Keratinocyte (primary cell): ENCODE results near the gene HDAC5. TPM values are rescaled to one million over a fixed set of nuclear protein-coding genes. Genes with fewer than 3 reads are reported as not detected.

ENCODE experiments used
- DNase-seq: peaks from one replicate; pipeline ENCODE4 v3.0.0-alpha.2; 2011; ENCODE audit warnings: low read depth, missing footprints, low spot score
- FAIRE-seq: peaks from 2 replicates; lab custom pipeline; 2011; peaks lifted over from hg19 to GRCh38; lab: Jason Lieb, UNC
- H2AFZ ChIP-seq: 2 replicates; pipeline ENCODE4 v1.6.0; 2012; ENCODE audit warnings: low read length, control low read depth, inconsistent platforms; ENCODE audit not compliant: control insufficient read depth
- H3K27ac ChIP-seq: 2 replicates; pipeline ENCODE4 v1.5.1; 2011; ENCODE audit warnings: low read length; ENCODE audit not compliant: control insufficient read depth, insufficient read depth
- H3K27me3 ChIP-seq: 3 replicates; pipeline ENCODE4 v1.6.0; 2011; ENCODE audit warnings: low read length; ENCODE audit not compliant: control insufficient read depth, insufficient read depth; ENCODE audit errors: extremely low read depth
- H3K36me3 ChIP-seq, 2 experiments: 2 replicates in 1 of 2; 3 replicates in 1 of 2; pipeline ENCODE4 v1.5.1; 2011; ENCODE audit warnings: low read length in 2 of 2, mild to moderate bottlenecking in 1 of 2; ENCODE audit not compliant: control insufficient read depth in 2 of 2, insufficient read depth in 2 of 2; ENCODE audit errors: extremely low read depth in 1 of 2
- H3K4me1 ChIP-seq: 3 replicates; pipeline ENCODE4 v1.5.1; 2011; ENCODE audit warnings: low read length; ENCODE audit not compliant: control insufficient read depth, insufficient read depth; ENCODE audit errors: extremely low read depth
- H3K4me2 ChIP-seq: 3 replicates; pipeline ENCODE4 v1.6.0; 2011; ENCODE audit warnings: low read depth, low read length; ENCODE audit not compliant: control insufficient read depth, insufficient read depth; ENCODE audit errors: extremely low read depth
- H3K4me3 ChIP-seq, 3 experiments: fragments of 200-600 bp in 1 of 3; sonication (generic) in 1 of 3; 2 replicates in 2 of 3; 3 replicates in 1 of 3; pipeline ENCODE4 v1.5.1; 2011 to 2016; ENCODE audit warnings: low read length in 3 of 3, mild to moderate bottlenecking in 3 of 3, control low read depth in 2 of 3, inconsistent platforms in 1 of 3, low read depth in 1 of 3, mixed read lengths in 1 of 3, mixed run types in 1 of 3, moderate library complexity in 1 of 3; ENCODE audit not compliant: control insufficient read depth in 2 of 3, insufficient read depth in 2 of 3; ENCODE audit errors: extremely low read depth in 1 of 3
- H3K79me2 ChIP-seq: 2 replicates; pipeline ENCODE4 v1.6.0; 2012; ENCODE audit warnings: low read length; ENCODE audit not compliant: control insufficient read depth, insufficient read depth
- H3K9ac ChIP-seq: 3 replicates; pipeline ENCODE4 v1.6.0; 2011; ENCODE audit warnings: low read length; ENCODE audit not compliant: control insufficient read depth, insufficient read depth; ENCODE audit errors: extremely low read depth
- H3K9me1 ChIP-seq: 3 replicates; pipeline ENCODE4 v1.6.0; 2011; ENCODE audit warnings: low read length; ENCODE audit not compliant: control insufficient read depth, insufficient read depth; ENCODE audit errors: extremely low read depth
- H3K9me3 ChIP-seq: 2 replicates; pipeline ENCODE4 v1.5.1; 2012; ENCODE audit warnings: low read depth, low read length; ENCODE audit not compliant: control insufficient read depth
- H4K20me1 ChIP-seq: 3 replicates; pipeline ENCODE4 v1.6.0; 2011; ENCODE audit warnings: low read length; ENCODE audit not compliant: control insufficient read depth, insufficient read depth; ENCODE audit errors: extremely low read depth
- CTCF ChIP-seq, 3 experiments: IDR thresholded peaks in 1 of 3; conservative IDR thresholded peaks in 1 of 3; optimal IDR thresholded peaks in 1 of 3; 2 replicates in 2 of 3; 3 replicates in 1 of 3; pipeline versions ENCODE3 to v1.5.1; 2011; ENCODE audit warnings: low read length in 3 of 3, mild to moderate bottlenecking in 3 of 3, moderate library complexity in 2 of 3, control low read depth in 1 of 3, inconsistent platforms in 1 of 3; ENCODE audit not compliant: insufficient read depth in 2 of 3; ENCODE audit errors: extremely low read depth in 1 of 3
- EZH2 ChIP-seq: IDR thresholded peaks from one replicate; pipeline ENCODE4 v1.6.1; 2012; ENCODE audit warnings: inconsistent platforms, mild to moderate bottlenecking, low read length, moderate library complexity
- dilution Hi-C: fragments of 300-500 bp; cut with MboI; formaldehyde crosslinking; loops from one replicate; pipeline ENCODE4 v1.7.0; 2020; ENCODE audit warnings: low sequenced_read_pairs; ENCODE audit not compliant: extremely low pct_ligation_motif_present
- polyA plus RNA-seq, 5 experiments: library from polyadenylated mRNA; depleted of rRNA in 3 of 5; stranded (reverse) in 3 of 5; stranded (forward) in 1 of 5; unstranded in 1 of 5; fragments of >200 nt; gene quantifications; 1 replicate in 1 of 5; 2 replicates in 3 of 5; 3 replicates in 1 of 5; pipeline versions ENCODE4 v1.2.1 to v1.2.3, GENCODE V29; 2011 to 2012; ENCODE audit warnings: missing spikeins in 2 of 5, low read depth in 1 of 5, low replicate concordance in 1 of 5

Gene HDAC5
- polyA plus RNA-seq, 1 donor (not counting 4 experiments of a cell fraction or from before 2014, with no cell fraction given) = 4.5 TPM

- H3K4me1 ChIP-seq = peaks cover 25% of the 10 kb centered on the region
- no peak overlapping the region for H3K4me3 ChIP-seq
- no peak overlapping the region for H3K4me2 ChIP-seq
- no peak for FAIRE-seq
- no peak for TF ChIP-seq CTCF (optimal IDR thresholded peaks at IDR 0.05 in 1 of 3, IDR thresholded peaks at IDR 0.05 in 1 of 3, conservative IDR thresholded peaks at IDR 0.05 in 1 of 3; ENCODE audit: extremely low read depth in 1 of 3, insufficient read depth in 2 of 3, low read length in 3 of 3)
- TF ChIP-seq EZH2 = no peak
- no peak for DNase-seq
- H4K20me1 ChIP-seq = no peaks in the 10 kb centered on the region
- H3K27me3 ChIP-seq = no peaks in the 10 kb centered on the region
- H3K79me2 ChIP-seq = no peaks in the 10 kb centered on the region
- dilution Hi-C loops = no loop called here
- peaks cover 0 to 2% of the 10 kb centered on the region in 2 experiments for H3K36me3 ChIP-seq
- no peaks in the 10 kb centered on the region for H3K9me3 ChIP-seq
- no peak overlapping the region for H3K27ac ChIP-seq
- H3K9ac ChIP-seq = no peak overlapping the region
- no peaks in the 10 kb centered on the region for H3K9me1 ChIP-seq
- H2AFZ ChIP-seq = no peak overlapping the region
These were observed 32.0 kb downstream of the HDAC5 start for GRCh38 chr17:44091200-44091997.

- no peak overlapping the region for H2AFZ ChIP-seq
- H3K4me2 ChIP-seq = no peak overlapping the region
- no peak overlapping the region for H3K27ac ChIP-seq
- no peaks in the 10 kb centered on the region for H3K9me1 ChIP-seq
- FAIRE-seq (no peak), DNase-seq (no peak)
- H4K20me1 ChIP-seq = no peaks in the 10 kb centered on the region
- H3K9me3 ChIP-seq = no peaks in the 10 kb centered on the region
- dilution Hi-C loops = no loop called here
- H3K36me3 ChIP-seq = peaks cover 0 to 4% of the 10 kb centered on the region in 2 experiments
- H3K4me1 ChIP-seq = peaks cover 18% of the 10 kb centered on the region
- no peak overlapping the region for H3K4me3 ChIP-seq
- no peaks in the 10 kb centered on the region for H3K27me3 ChIP-seq
- TF ChIP-seq CTCF (optimal IDR thresholded peaks at IDR 0.05 in 1 of 3, IDR thresholded peaks at IDR 0.05 in 1 of 3, conservative IDR thresholded peaks at IDR 0.05 in 1 of 3; ENCODE audit: extremely low read depth in 1 of 3, insufficient read depth in 2 of 3, low read length in 3 of 3) = no peak
- no peak for TF ChIP-seq EZH2
- no peak overlapping the region for H3K9ac ChIP-seq
- H3K79me2 ChIP-seq = no peaks in the 10 kb centered on the region
These were observed 35.2 kb downstream of the HDAC5 start for GRCh38 chr17:44088254-44088653.
